HEK293 (cell line): ENCODE data around the gene FSIP1.

ENCODE experiments used
- YY1 ChIP-seq: fragments of 450-650 bp; formaldehyde crosslinking; IDR thresholded peaks from 2 replicates; pipeline ENCODE4 v1.5.1; 2018; ENCODE audit warnings: missing biosample characterization, missing genetic modification characterization
- ZNF266 ChIP-seq: fragments of 450-650 bp; formaldehyde crosslinking; IDR thresholded peaks from 2 replicates; pipeline ENCODE4 v1.5.1; 2016; ENCODE audit warnings: missing biosample characterization, missing genetic modification characterization, low read depth
- ZNF274 ChIP-seq, 2 experiments: fragments of 200-500 bp in 1 of 2; fragments of 450-650 bp in 1 of 2; sonication (Bioruptor generic) in 1 of 2; formaldehyde crosslinking in 1 of 2; IDR thresholded peaks; 2 replicates each; pipeline versions ENCODE4 v1.5.1 to v1.6.1; 2014 to 2016; ENCODE audit warnings: borderline replicate concordance in 1 of 2, inconsistent platforms in 1 of 2, low read length in 1 of 2, missing biosample characterization in 1 of 2, missing genetic modification characterization in 1 of 2
- ZNF777 ChIP-seq: fragments of 450-650 bp; formaldehyde crosslinking; IDR thresholded peaks from 2 replicates; pipeline ENCODE4 v1.5.1; 2017; ENCODE audit warnings: missing biosample characterization, missing genetic modification characterization, borderline replicate concordance
- TF ChIP-seq, protein P1 (sequence below): fragments of 450-650 bp; formaldehyde crosslinking; IDR thresholded peaks from 2 replicates; pipeline ENCODE4 v1.5.1; 2016; ENCODE audit warnings: missing biosample characterization, missing genetic modification characterization

DNA sequence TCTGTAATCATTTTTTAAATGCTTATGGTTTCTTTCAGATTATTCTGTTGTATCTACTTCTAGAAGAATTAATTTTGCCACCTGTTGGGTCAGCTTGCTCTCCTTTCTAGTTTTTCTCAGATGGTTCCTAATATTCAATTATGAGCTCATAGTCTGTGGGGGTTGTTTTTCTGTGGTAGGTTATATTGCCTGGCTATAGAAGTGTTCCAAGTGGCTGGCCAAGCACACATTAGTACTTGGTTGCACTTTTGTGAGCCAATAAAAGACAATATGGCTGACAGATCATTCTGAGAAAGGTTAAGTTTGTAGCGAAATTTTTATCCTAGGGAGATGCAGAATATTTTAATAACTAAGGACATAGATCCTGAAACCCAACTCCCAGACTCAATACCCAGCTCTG is 31.8 kb upstream of the FSIP1 start:
- no peak for TF ChIP-seq ZNF266 (tag by site-specific recombination)
- TF ChIP-seq, protein P1, sequence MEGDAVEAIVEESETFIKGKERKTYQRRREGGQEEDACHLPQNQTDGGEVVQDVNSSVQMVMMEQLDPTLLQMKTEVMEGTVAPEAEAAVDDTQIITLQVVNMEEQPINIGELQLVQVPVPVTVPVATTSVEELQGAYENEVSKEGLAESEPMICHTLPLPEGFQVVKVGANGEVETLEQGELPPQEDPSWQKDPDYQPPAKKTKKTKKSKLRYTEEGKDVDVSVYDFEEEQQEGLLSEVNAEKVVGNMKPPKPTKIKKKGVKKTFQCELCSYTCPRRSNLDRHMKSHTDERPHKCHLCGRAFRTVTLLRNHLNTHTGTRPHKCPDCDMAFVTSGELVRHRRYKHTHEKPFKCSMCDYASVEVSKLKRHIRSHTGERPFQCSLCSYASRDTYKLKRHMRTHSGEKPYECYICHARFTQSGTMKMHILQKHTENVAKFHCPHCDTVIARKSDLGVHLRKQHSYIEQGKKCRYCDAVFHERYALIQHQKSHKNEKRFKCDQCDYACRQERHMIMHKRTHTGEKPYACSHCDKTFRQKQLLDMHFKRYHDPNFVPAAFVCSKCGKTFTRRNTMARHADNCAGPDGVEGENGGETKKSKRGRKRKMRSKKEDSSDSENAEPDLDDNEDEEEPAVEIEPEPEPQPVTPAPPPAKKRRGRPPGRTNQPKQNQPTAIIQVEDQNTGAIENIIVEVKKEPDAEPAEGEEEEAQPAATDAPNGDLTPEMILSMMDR (tag by site-specific recombination) = no peak
- no peak for TF ChIP-seq ZNF274 (IDR thresholded peaks at IDR 0.05; ENCODE audit: low read length)
- no peak for TF ChIP-seq ZNF274 (tag by site-specific recombination; IDR thresholded peaks at IDR 0.05; ENCODE audit: borderline replicate concordance)
- no peak for TF ChIP-seq ZNF777 (tag by site-specific recombination)
- no peak for TF ChIP-seq YY1 (tag by site-specific recombination)
